Stimulated activated CD8-positive, alpha-beta memory T cell treated with anti-CD3 and anti-CD28 coated beads, Interleukin-15, amount 100 ng/mL, for 4 hours (primary cell): Measurements from ENCODE around the gene MIP.
"Not testable (repeated sequence)": the region's sequence is repeated elsewhere in the genome, so short reads cannot be mapped to it uniquely, and the experiment has no call there.

ENCODE experiments used
- DNase-seq, 2 donors: peaks; one replicate each; pipeline ENCODE4 v3.0.0-alpha.2; 2020; ENCODE audit warnings: low read depth in 2 of 2

Gene MIP

DNA sequence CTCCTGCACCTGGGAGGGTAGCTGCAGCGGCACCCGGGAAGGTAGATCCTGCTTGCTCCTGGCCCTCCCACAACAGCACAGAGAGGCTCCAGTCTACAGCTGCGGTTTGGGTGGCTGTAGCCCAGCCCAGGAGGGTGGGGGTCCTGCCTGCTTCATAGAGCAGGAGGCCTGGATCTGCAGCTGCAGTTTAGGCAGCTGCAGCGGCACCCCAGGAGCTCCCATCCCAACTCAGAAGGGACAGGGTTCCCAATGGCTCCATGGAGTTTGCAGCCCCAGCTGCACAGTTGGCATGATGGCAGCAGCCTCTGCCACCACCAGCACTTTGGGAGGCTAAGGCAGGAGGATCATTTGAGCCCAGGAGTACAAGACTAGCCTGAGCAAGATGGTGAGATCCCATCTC is 43.7 kb downstream of the MIP start:
- no peak for DNase-seq

- DNase-seq: no peak
Observed at GRCh38 chr12:56408799-56409417, 45.5 kb downstream of the MIP start.

DNA sequence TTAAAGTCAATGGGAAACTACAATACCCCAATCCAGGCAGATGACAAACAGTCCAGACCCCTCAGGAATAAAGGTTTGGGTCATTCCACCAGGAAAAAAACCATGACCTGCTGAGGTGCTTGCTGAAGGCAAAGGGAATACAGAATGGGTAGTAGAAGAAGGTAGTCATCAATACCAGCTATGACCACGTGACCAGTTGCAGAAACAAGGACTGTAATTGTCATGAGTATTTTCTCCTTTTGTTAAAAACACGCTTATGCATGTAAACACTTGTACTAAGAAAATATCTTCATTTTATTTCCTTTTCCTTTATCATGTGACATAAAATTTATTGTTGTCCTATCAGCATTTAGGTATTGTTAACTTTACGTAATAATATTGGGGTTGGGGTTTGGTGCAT is 50.2 kb downstream of the MIP start:
- not testable (repeated sequence) for DNase-seq

DNA sequence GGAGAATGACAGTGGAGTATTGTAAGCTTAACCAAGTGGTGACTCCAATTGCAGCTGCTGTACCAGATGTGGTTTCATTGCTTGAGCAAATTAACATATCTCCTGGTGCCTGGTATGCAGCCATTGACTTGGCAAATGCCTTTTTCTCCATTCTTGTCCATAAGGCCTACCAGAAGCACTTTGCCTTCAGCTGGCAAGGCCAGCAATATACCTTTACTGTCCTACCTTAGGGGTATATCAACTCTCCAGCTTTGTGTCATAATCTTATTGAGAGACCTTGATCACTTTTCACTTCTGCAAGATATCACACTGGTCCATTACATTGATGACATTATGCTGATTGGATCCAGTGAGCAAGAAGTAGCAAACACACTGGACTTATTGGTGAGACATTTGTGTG is 52.8 kb downstream of the MIP start:
- not testable (repeated sequence) for DNase-seq

GRCh38 chr12:56401125-56401524 is 53.3 kb downstream of the MIP start:
- not testable (repeated sequence) for DNase-seq
